Esophagus muscularis mucosa (tissue), 4 donors: ENCODE results near the gene DYTN.

Source experiments
- EP300 ChIP-seq: sonication (generic); formaldehyde crosslinking; IDR thresholded peaks from one replicate; pipeline ENCODE4 v1.6.1; 2017; ENCODE audit warnings: antibody characterized with exemption
- POLR2A ChIP-seq: fragments of 450-650 bp; IDR thresholded peaks from one replicate; pipeline ENCODE4 v1.6.1; 2017; ENCODE audit warnings: antibody characterized with exemption, moderate library complexity, mild to moderate bottlenecking, low read depth
- POLR2AphosphoS5 ChIP-seq, 2 donors: sonication (generic); formaldehyde crosslinking; IDR thresholded peaks; one replicate each; pipeline ENCODE4 v1.6.1; 2017; ENCODE audit warnings: antibody characterized with exemption in 2 of 2
- TF ChIP-seq, protein P1 (sequence below), 3 experiments: fragments of 200-600 bp in 2 of 3; fragments of 450-650 bp in 1 of 3; sonication (generic) in 2 of 3; IDR thresholded peaks; one replicate each; pipeline ENCODE4 v1.5.1; 2017 to 2019; ENCODE audit warnings: antibody characterized with exemption in 3 of 3, mild to moderate bottlenecking in 2 of 3, moderate library complexity in 1 of 3

DNA sequence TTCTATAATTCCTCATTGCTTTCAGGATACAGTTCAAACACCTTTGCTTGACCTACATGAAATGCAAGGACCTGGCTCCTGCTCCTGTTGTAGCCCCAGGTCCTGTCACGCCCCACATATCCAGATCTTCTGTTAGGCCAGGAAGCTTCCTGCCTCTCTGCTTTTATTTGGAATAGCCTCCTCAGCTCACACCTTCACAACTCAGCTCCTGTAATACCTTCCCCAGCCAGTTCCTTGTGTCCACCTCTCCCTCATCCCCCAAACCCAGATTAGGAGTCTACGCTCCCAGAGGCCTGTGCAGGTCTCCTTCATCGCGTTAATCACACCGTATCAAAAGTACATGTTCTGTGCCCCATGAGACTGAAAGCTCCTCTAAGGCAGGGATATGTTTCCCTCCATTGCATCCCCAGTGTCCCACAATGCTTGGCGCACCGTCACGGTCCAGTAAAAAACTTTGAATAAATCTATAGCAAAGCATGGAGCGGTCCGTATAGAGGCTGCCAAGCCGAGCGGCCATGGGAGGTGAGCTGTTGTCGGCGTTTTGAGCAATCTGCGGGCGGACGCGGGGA, 46.6 kb upstream of the DYTN start:
- TF ChIP-seq, protein P1, sequence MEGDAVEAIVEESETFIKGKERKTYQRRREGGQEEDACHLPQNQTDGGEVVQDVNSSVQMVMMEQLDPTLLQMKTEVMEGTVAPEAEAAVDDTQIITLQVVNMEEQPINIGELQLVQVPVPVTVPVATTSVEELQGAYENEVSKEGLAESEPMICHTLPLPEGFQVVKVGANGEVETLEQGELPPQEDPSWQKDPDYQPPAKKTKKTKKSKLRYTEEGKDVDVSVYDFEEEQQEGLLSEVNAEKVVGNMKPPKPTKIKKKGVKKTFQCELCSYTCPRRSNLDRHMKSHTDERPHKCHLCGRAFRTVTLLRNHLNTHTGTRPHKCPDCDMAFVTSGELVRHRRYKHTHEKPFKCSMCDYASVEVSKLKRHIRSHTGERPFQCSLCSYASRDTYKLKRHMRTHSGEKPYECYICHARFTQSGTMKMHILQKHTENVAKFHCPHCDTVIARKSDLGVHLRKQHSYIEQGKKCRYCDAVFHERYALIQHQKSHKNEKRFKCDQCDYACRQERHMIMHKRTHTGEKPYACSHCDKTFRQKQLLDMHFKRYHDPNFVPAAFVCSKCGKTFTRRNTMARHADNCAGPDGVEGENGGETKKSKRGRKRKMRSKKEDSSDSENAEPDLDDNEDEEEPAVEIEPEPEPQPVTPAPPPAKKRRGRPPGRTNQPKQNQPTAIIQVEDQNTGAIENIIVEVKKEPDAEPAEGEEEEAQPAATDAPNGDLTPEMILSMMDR (IDR thresholded peaks at IDR 0.05): no peak
- no peak for TF ChIP-seq EP300
- no peak for TF ChIP-seq POLR2AphosphoS5 (IDR thresholded peaks at IDR 0.05)
- no peak for TF ChIP-seq POLR2A
